Panc1 (cell line): ENCODE measurements around the gene RPL27A. TPM values are rescaled to one million over a fixed set of nuclear protein-coding genes. Genes with fewer than 3 reads are reported as not detected.

Source experiments
- ATAC-seq: fragments of 200-7000 bp; cut with Tn5 transposase; 2 replicates; pipeline ENCODE4 v1.9.1; 2020; ENCODE audit warnings: mild to moderate bottlenecking, moderate library complexity
- BruUV-seq: library from RNA; stranded (reverse); fragments of 400-500 nt; replicated peaks from 2 replicates; lab custom pipeline; 2021; lab: Mats Ljungman, UMichigan
- CTCF ChIA-PET: fragments of 300-600 bp; sonication (Branson Sonifier 250); formaldehyde crosslinking; loops from one replicate; lab custom pipeline; 2022; ENCODE audit warnings: antibody characterized with exemption; lab: Charles Lee
- POLR2A ChIA-PET: fragments of 300-600 bp; sonication (Branson Sonifier 250); formaldehyde crosslinking; loops from one replicate; lab custom pipeline; 2022; ENCODE audit warnings: antibody characterized with exemption; lab: Charles Lee
- DNase-seq: peaks from one replicate; pipeline ENCODE4 v3.0.0-alpha.2; 2010; ENCODE audit warnings: low read depth, low spot score
- H3K27ac ChIP-seq: 2 replicates; pipeline ENCODE4 v1.5.1; 2011; ENCODE audit warnings: mild to moderate bottlenecking, low read length, inconsistent platforms
- H3K27me3 ChIP-seq: fragments of 200-500 bp; sonication (Bioruptor generic); 2 replicates; pipeline ENCODE4 v1.6.0; 2014; ENCODE audit warnings: low read length, inconsistent platforms; ENCODE audit not compliant: control insufficient read depth, insufficient read depth
- H3K36me3 ChIP-seq: fragments of 200-500 bp; sonication (Bioruptor generic); 2 replicates; pipeline ENCODE4 v1.5.1; 2014; ENCODE audit warnings: inconsistent platforms, mild to moderate bottlenecking, low read length, moderate library complexity; ENCODE audit not compliant: control insufficient read depth, insufficient read depth
- H3K4me1 ChIP-seq: 2 replicates; pipeline ENCODE4 v1.5.1; 2011; ENCODE audit warnings: inconsistent platforms, mild to moderate bottlenecking, low read length, moderate library complexity; ENCODE audit not compliant: control insufficient read depth, insufficient read depth
- H3K4me3 ChIP-seq, 2 experiments: 2 replicates each; pipeline ENCODE4 v1.5.1; 2011 to 2012; ENCODE audit warnings: low read depth in 2 of 2, low read length in 2 of 2, mild to moderate bottlenecking in 2 of 2, inconsistent platforms in 1 of 2, moderate library complexity in 1 of 2
- H3K9me3 ChIP-seq: fragments of 200-500 bp; sonication (Bioruptor generic); 2 replicates; pipeline ENCODE4 v1.5.1; 2014; ENCODE audit warnings: low read depth, mild to moderate bottlenecking, inconsistent platforms, low read length, moderate library complexity; ENCODE audit not compliant: control insufficient read depth, insufficient read depth
- CTCF ChIP-seq: fragments of 450-650 bp; IDR thresholded peaks from 2 replicates; pipeline ENCODE4 v1.5.1; 2017; ENCODE audit warnings: mild to moderate bottlenecking
- POLR2AphosphoS5 ChIP-seq: IDR thresholded peaks from 2 replicates; pipeline ENCODE4 v1.6.1; 2012; ENCODE audit warnings: mild to moderate bottlenecking, low read depth, low read length, moderate library complexity
- REST ChIP-seq, 2 experiments: IDR thresholded peaks; 2 replicates each; pipeline ENCODE4 v1.6.1; 2011 to 2012; ENCODE audit warnings: low read depth in 2 of 2, control low read depth in 1 of 2, low read length in 1 of 2, mild to moderate bottlenecking in 1 of 2, moderate library complexity in 1 of 2; ENCODE audit not compliant: insufficient read depth in 1 of 2
- SIN3A ChIP-seq: IDR thresholded peaks from 2 replicates; pipeline ENCODE4 v1.6.1; 2012; ENCODE audit warnings: low read depth, mild to moderate bottlenecking, low read length, moderate library complexity, borderline replicate concordance; ENCODE audit not compliant: insufficient read depth
- TCF7L2 ChIP-seq: IDR thresholded peaks from 2 replicates; pipeline ENCODE4 v1.6.1; 2011; ENCODE audit warnings: mild to moderate bottlenecking, low read depth, low read length, inconsistent platforms
- in situ Hi-C: cut with HindIII; loops from 2 replicates; pipeline ENCODE4 v1.10.0; 2016; ENCODE audit warnings: low sequenced_read_pairs, low pct_unique_long_range_greater_than_20kb
- intact Hi-C: fragments of 100-400 bp; cut with micrococcal nuclease; formaldehyde crosslinking; loops from one replicate; pipeline ENCODE4 v1.10.0; 2022; ENCODE audit not compliant: unreplicated experiment
- total RNA-seq: library from RNA; stranded (reverse); gene quantifications from one replicate; pipeline ENCODE4 v1.2.1, GENCODE V29; 2021; ENCODE audit not compliant: unreplicated experiment

RPL27A gene
- total RNA-seq, 1 experiment from 2014 or later = 1,115 TPM

DNA sequence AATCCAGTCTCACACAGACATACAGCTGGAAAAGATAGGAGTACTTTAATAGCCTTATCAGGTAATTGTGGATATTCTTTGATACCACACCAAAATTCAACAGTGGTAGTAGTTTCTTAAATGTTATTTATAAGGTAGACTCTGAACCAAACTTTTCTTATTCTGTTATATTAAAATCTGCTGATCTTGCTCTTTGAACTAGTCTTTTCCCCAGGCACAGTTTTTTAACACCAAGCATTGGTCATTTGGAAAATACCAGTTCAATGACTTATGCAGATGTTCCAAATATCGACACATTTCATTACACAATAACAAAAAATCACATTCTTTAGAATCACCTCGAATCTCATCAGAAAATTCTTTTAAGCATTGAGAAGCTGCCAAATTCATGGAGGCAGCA lies 7.7 kb upstream of the RPL27A start:
- no peaks in the 10 kb centered on the region for H3K27me3 ChIP-seq
- DNase-seq (no peak), ATAC-seq (no peak)
- TF ChIP-seq SIN3A (no peak), CTCF (no peak), POLR2AphosphoS5 (no peak), TCF7L2 (no peak)
- no peaks in the 10 kb centered on the region for H3K9me3 ChIP-seq
- ChIA-PET POLR2A (interaction anchor here (0.6 kb wide), 1 partner anchor 494 kb away, joined by 3 read pairs; no protein-coding TSS in a partner anchor), CTCF (no interaction called here)
- no peak overlapping the region for H3K4me3 ChIP-seq
- intact Hi-C loops (no loop called here), in situ Hi-C loops (no loop called here)
- BruUV-seq = no TSS peak
- H3K4me1 ChIP-seq = no peaks in the 10 kb centered on the region
- H3K27ac ChIP-seq = no peak overlapping the region
- peaks cover 17% of the 10 kb centered on the region; the same call in 1 of the 2 replicates for H3K36me3 ChIP-seq

DNA sequence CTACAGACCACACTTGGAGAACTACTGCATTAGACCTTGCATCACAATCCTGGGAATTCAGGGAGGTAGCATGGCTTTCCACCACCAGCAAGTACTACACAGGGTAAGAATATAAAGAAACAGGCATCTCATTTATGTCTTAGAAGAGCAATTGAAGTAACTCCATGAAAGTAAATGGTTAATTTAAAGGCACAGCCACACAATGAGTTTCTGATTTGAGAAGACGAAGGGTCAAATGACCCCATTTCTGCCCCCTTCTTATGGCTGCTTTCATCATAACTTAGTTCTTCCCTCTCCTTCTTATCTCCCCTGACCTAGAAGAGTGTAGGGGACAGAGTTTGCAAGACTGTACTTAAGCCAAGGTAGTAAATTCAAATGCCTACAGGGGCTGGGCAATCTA lies 6.1 kb upstream of the RPL27A start:
- intact Hi-C loops (no loop called here), in situ Hi-C loops (no loop called here)
- Histone ChIP-seq H3K36me3 (peaks cover 9% of the 10 kb centered on the region; the same call in 1 of the 2 replicates), H3K9me3 (no peaks in the 10 kb centered on the region), H3K27ac (no peak overlapping the region), H3K4me3 (no peak overlapping the region), H3K27me3 (no peaks in the 10 kb centered on the region), H3K4me1 (0 out of 2 replicates have a peak, but pooled peaks cover 1% of the 10 kb centered on the region)
- no TSS peak for BruUV-seq
- no peak for ATAC-seq
- ChIA-PET POLR2A (no interaction called here), CTCF (no interaction called here)
- no peak for DNase-seq
- TF ChIP-seq POLR2AphosphoS5 (no peak), SIN3A (no peak), REST (IDR thresholded peaks at IDR 0.05; ENCODE audit: insufficient read depth in 1 of 2, low read depth in 2 of 2, low read length in 1 of 2) (no peak), CTCF (no peak), TCF7L2 (no peak)
